Suprapubic skin (tissue), 3 donors: Measurements from ENCODE around the gene MYCBP2.

Source experiments
- CTCF ChIP-seq, 2 donors: fragments of 200-600 bp in 1 of 2; fragments of 450-650 bp in 1 of 2; sonication (generic) in 1 of 2; IDR thresholded peaks; one replicate each; pipeline ENCODE4 v1.5.1; 2016 to 2019; ENCODE audit warnings: antibody characterized with exemption in 2 of 2, mild to moderate bottlenecking in 1 of 2, moderate library complexity in 1 of 2
- EP300 ChIP-seq: sonication (generic); formaldehyde crosslinking; IDR thresholded peaks from one replicate; pipeline ENCODE4 v1.6.1; 2017; ENCODE audit warnings: antibody characterized with exemption
- POLR2A ChIP-seq, 2 donors: fragments of 450-650 bp; IDR thresholded peaks; one replicate each; pipeline ENCODE4 v1.6.1; 2017; ENCODE audit warnings: antibody characterized with exemption in 2 of 2, mild to moderate bottlenecking in 2 of 2, moderate library complexity in 2 of 2

- TF ChIP-seq CTCF (IDR thresholded peaks at IDR 0.05) (no peak), POLR2A (IDR thresholded peaks at IDR 0.05) (no peak), EP300 (no peak)
These were observed 108.6 kb downstream of the MYCBP2 start for GRCh38 chr13:77218274-77218673.
